HuH-7 (cell line): Measurements from ENCODE around the gene PRKCB.
"Not testable (repeated sequence)": the region's sequence is repeated elsewhere in the genome, so short reads cannot be mapped to it uniquely, and the experiment has no call there.

Experiments used
- DNase-seq: peaks from one replicate; pipeline ENCODE4 v3.0.0; 2011; ENCODE audit warnings: low spot score

Gene PRKCB

GRCh38 chr16:24178496-24178895 is 342.7 kb downstream of the PRKCB start:
- DNase-seq, result no peak

- no peak for DNase-seq
These were observed 344.7 kb downstream of the PRKCB start for GRCh38 chr16:24180451-24180850.

GRCh38 chr16:24188021-24188542 is 352.3 kb downstream of the PRKCB start:
- no peak for DNase-seq

GRCh38 chr16:24188751-24189318 is 353.1 kb downstream of the PRKCB start:
- DNase-seq, result no peak

- no peak for DNase-seq
These were observed 354.2 kb downstream of the PRKCB start for GRCh38 chr16:24189941-24190340.

- no peak for DNase-seq
These were observed 356.2 kb downstream of the PRKCB start for GRCh38 chr16:24191876-24192402.

- DNase-seq, result no peak
These were observed 359.4 kb downstream of the PRKCB start for GRCh38 chr16:24195221-24195620.

GRCh38 chr16:24198807-24199533 is 363.2 kb downstream of the PRKCB start:
- DNase-seq, result no peak

GRCh38 chr16:24203675-24204074 is 367.9 kb downstream of the PRKCB start:
- no peak for DNase-seq

- no peak for DNase-seq
These were observed 368.4 kb downstream of the PRKCB start for GRCh38 chr16:24204150-24204665.

- no peak for DNase-seq
These were observed 371.1 kb downstream of the PRKCB start for GRCh38 chr16:24206926-24207325.

- no peak for DNase-seq
These were observed 372.9 kb downstream of the PRKCB start for GRCh38 chr16:24208710-24209109.

GRCh38 chr16:24214992-24215391 is 379.2 kb downstream of the PRKCB start:
- DNase-seq, result no peak

GRCh38 chr16:24216961-24217360 is 381.2 kb downstream of the PRKCB start:
- no peak for DNase-seq

- DNase-seq, result no peak
These were observed 381.7 kb downstream of the PRKCB start for GRCh38 chr16:24217461-24217860.

- no peak for DNase-seq
These were observed 382.5 kb downstream of the PRKCB start for GRCh38 chr16:24218299-24218698.

- DNase-seq, result no peak
These were observed 385.4 kb downstream of the PRKCB start for GRCh38 chr16:24221219-24221618.

- DNase-seq, result no peak
These were observed 392.7 kb downstream of the PRKCB start for GRCh38 chr16:24228514-24228913.

GRCh38 chr16:24232936-24233335 is 397.2 kb downstream of the PRKCB start:
- DNase-seq, result no peak

GRCh38 chr16:24234737-24235136 is 399.0 kb downstream of the PRKCB start:
- no peak for DNase-seq

- no peak for DNase-seq
These were observed 400.0 kb downstream of the PRKCB start for GRCh38 chr16:24235806-24236205.

- not testable (repeated sequence) for DNase-seq
These were observed 403.1 kb downstream of the PRKCB start for GRCh38 chr16:24238846-24239245.

GRCh38 chr16:24246911-24247607 is 411.3 kb downstream of the PRKCB start:
- DNase-seq, result no peak
